HepG2 (cell line): ENCODE data around the gene KDM2B. TPM values are rescaled to one million over a fixed set of nuclear protein-coding genes. Genes with fewer than 3 reads are reported as not detected.

Experiments
- GABPA ChIP-seq, 2 experiments: IDR thresholded peaks; 2 replicates each; pipeline ENCODE4 v1.6.1; 2011 to 2016; ENCODE audit warnings: low read depth in 2 of 2, low read length in 1 of 2, missing biosample characterization in 1 of 2, missing genetic modification characterization in 1 of 2
- GABPB1 ChIP-seq: IDR thresholded peaks from 2 replicates; pipeline ENCODE4 v1.6.1; 2016; ENCODE audit warnings: mild to moderate bottlenecking, missing genetic modification reagents, moderate library complexity, missing compliant biosample characterization
- GATA4 ChIP-seq: sonication (generic); IDR thresholded peaks from 2 replicates; pipeline ENCODE4 v1.6.1; 2016; ENCODE audit warnings: antibody characterized with exemption, low read depth, borderline replicate concordance
- KLF11 ChIP-seq: IDR thresholded peaks from 2 replicates; pipeline ENCODE4 v1.6.1; 2016; ENCODE audit warnings: missing compliant biosample characterization
- MAX ChIP-seq: IDR thresholded peaks from 2 replicates; pipeline ENCODE4 v1.6.1; 2012; ENCODE audit warnings: inconsistent platforms
- MTA1 ChIP-seq: sonication (generic); formaldehyde crosslinking; IDR thresholded peaks from 2 replicates; pipeline ENCODE4 v1.4.0; 2020; ENCODE audit warnings: missing genetic modification reagents, mild to moderate bottlenecking, borderline replicate concordance
- POGK ChIP-seq: sonication (generic); formaldehyde crosslinking; conservative IDR thresholded peaks from 2 replicates; pipeline ENCODE4 v1.8.0; 2022; ENCODE audit warnings: mild to moderate bottlenecking, moderate library complexity, missing genetic modification reagents
- POGZ ChIP-seq: sonication (generic); formaldehyde crosslinking; IDR thresholded peaks from 2 replicates; pipeline ENCODE4 v1.4.0; 2020; ENCODE audit warnings: mild to moderate bottlenecking, missing genetic modification reagents
- SRSF1 ChIP-seq: fragments of 200-400 bp; formaldehyde crosslinking; optimal IDR thresholded peaks from 2 replicates; pipeline ENCODE3; 2017; ENCODE audit warnings: mild to moderate bottlenecking, low read depth, low read length, moderate library complexity
- TFDP1 ChIP-seq: IDR thresholded peaks from 2 replicates; pipeline ENCODE4 v1.6.1; 2016; ENCODE audit warnings: missing compliant biosample characterization, missing genetic modification reagents, borderline replicate concordance
- ZBTB33 ChIP-seq: sonication (generic); formaldehyde crosslinking; IDR thresholded peaks from 2 replicates; pipeline ENCODE4 v1.4.0; 2020; ENCODE audit warnings: missing genetic modification reagents
- ZNF136 ChIP-seq: sonication (generic); formaldehyde crosslinking; IDR thresholded peaks from 2 replicates; pipeline ENCODE4 v1.8.1; 2022; ENCODE audit warnings: low read depth, mild to moderate bottlenecking, moderate library complexity, missing genetic modification reagents
- ZNF180 ChIP-seq: sonication (generic); formaldehyde crosslinking; IDR thresholded peaks from 2 replicates; pipeline ENCODE4 v1.4.0; 2020; ENCODE audit warnings: low read depth, missing genetic modification reagents, borderline replicate concordance
- ZNF513 ChIP-seq: sonication (generic); formaldehyde crosslinking; conservative IDR thresholded peaks from 2 replicates; pipeline ENCODE4 v1.5.0; 2020; ENCODE audit warnings: missing genetic modification reagents
- ZNF598 ChIP-seq: sonication (generic); formaldehyde crosslinking; IDR thresholded peaks from 2 replicates; pipeline ENCODE4 v1.5.1; 2020; ENCODE audit warnings: mild to moderate bottlenecking, missing genetic modification reagents, borderline replicate concordance
- ZNF687 ChIP-seq: sonication (generic); formaldehyde crosslinking; IDR thresholded peaks from 2 replicates; pipeline ENCODE4 v1.5.1; 2020; ENCODE audit warnings: mild to moderate bottlenecking, missing genetic modification reagents, moderate library complexity
- ZNF768 ChIP-seq: sonication (generic); formaldehyde crosslinking; IDR thresholded peaks from 2 replicates; pipeline ENCODE4 v1.4.0; 2020; ENCODE audit warnings: missing genetic modification reagents
- ZNF883 ChIP-seq: sonication (generic); formaldehyde crosslinking; IDR thresholded peaks from 2 replicates; pipeline ENCODE4 v1.5.1; 2020; ENCODE audit warnings: mild to moderate bottlenecking, missing genetic modification reagents; ENCODE audit errors: not compliant biosample characterization
- polyA plus RNA-seq, 8 experiments: library from polyadenylated mRNA; depleted of rRNA in 3 of 8; stranded (reverse) in 7 of 8; unstranded in 1 of 8; fragments of >200 nt; fragmentation: Illumina TruSeq in 4 of 8; extraction: Trizol in 4 of 8; gene quantifications; 2 replicates each; pipeline versions ENCODE4 v1.2.1 to v1.2.3, GENCODE V29; 2011 to 2016; ENCODE audit warnings: low read depth in 4 of 8, missing spikeins in 1 of 8, mixed read lengths in 1 of 8; ENCODE audit not compliant: insufficient read depth in 1 of 8
- total RNA-seq, 5 experiments: library from RNA; depleted of rRNA; stranded (reverse); fragments of >200 nt; fragmentation: Illumina TruSeq; extraction: Trizol; gene quantifications; 2 replicates each; pipeline ENCODE4 v1.2.3, GENCODE V29; 2016; ENCODE audit warnings: low read depth in 1 of 5

The KDM2B gene
- total and polyA plus RNA-seq, 2 of the 13 experiments (the other 11 are each of a cell fraction or from before 2014, with no cell fraction given), result 17.5 to 26.1 TPM

GRCh38 chr12:121489874-121490273 lies 90.9 kb downstream of the KDM2B start (continued):
- peak; percentile 42; the same call in 1 of the 2 replicates for TF ChIP-seq TFDP1 (CRISPR knock-in tag)
- TF ChIP-seq ZNF180, result no peak
- TF ChIP-seq ZNF136 (CRISPR knock-in tag), result peak; percentile 67; the same call in 1 of the 2 replicates
- TF ChIP-seq MAX, result peak; percentile 55
- 0 out of 2 replicates have a peak, but pooled peaks have one; percentile 22 for TF ChIP-seq ZNF598
- TF ChIP-seq SRSF1, result no peak
- peak; percentile 96 for TF ChIP-seq ZNF687
- peak; percentile 76 for TF ChIP-seq GABPB1
- TF ChIP-seq POGZ (CRISPR knock-in tag), result 0 out of 2 replicates have a peak, but pooled peaks have one; percentile 9
- no peak for TF ChIP-seq ZNF513 (CRISPR knock-in tag)
- 0 out of 2 replicates have a peak, but pooled peaks have one; percentile 3 for TF ChIP-seq GATA4
- no peak for TF ChIP-seq MTA1 (CRISPR knock-in tag)
- peak; percentile 19; the same call in 1 of the 2 replicates for TF ChIP-seq ZNF768
- peak; percentile 46 for TF ChIP-seq ZNF883 (CRISPR knock-in tag)
- no peak for TF ChIP-seq KLF11 (CRISPR knock-in tag)
- TF ChIP-seq ZBTB33 (CRISPR knock-in tag), result no peak
- no peak for TF ChIP-seq GABPA (IDR thresholded peaks at IDR 0.05; ENCODE audit: low read depth, low read length)
- TF ChIP-seq GABPA (CRISPR knock-in tag; IDR thresholded peaks at IDR 0.05; ENCODE audit: low read depth), result peak; percentile 48; the same call in 1 of the 2 replicates
- TF ChIP-seq POGK (CRISPR knock-in tag), result no peak; the same call in none of the 2 replicates
